ENCODE results near the gene ANKRD55.
"Not testable (repeated sequence)": the region's sequence is repeated elsewhere in the genome, so short reads cannot be mapped to it uniquely, and the experiment has no call there.

ANKRD55 gene

GRCh38 chr5:56166671-56167385, 66.3 kb downstream of the ANKRD55 start:
- DNase-seq: no peak

GRCh38 chr5:56164376-56164775, 68.8 kb downstream of the ANKRD55 start:
- no peak for DNase-seq

DNA sequence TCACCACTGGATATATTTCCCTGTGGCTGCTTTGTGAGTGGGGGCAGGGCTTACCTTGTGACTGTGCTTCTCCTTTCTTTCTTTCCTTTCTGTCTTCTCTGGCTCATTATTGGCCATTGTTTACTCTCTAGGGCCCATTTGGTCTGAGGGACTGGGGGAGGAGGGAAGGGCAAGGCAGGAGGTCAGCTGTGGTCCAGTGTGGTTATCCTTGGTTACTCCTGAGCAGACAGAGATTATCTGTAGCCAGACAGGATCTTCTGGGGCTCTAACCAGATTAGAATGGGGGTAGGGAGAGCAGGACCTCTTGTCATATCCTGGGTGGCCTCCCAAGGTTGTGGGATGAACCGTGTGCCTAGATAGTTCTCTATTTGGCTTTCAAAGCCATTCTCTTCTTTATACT, 71.2 kb downstream of the ANKRD55 start:
- no peak for DNase-seq

GRCh38 chr5:56161439-56161823, 71.7 kb downstream of the ANKRD55 start:
- no peak for DNase-seq

GRCh38 chr5:56160723-56161438, 72.2 kb downstream of the ANKRD55 start:
- DNase-seq: no peak

GRCh38 chr5:56159521-56159947, 73.6 kb downstream of the ANKRD55 start:
- DNase-seq: no peak

DNA sequence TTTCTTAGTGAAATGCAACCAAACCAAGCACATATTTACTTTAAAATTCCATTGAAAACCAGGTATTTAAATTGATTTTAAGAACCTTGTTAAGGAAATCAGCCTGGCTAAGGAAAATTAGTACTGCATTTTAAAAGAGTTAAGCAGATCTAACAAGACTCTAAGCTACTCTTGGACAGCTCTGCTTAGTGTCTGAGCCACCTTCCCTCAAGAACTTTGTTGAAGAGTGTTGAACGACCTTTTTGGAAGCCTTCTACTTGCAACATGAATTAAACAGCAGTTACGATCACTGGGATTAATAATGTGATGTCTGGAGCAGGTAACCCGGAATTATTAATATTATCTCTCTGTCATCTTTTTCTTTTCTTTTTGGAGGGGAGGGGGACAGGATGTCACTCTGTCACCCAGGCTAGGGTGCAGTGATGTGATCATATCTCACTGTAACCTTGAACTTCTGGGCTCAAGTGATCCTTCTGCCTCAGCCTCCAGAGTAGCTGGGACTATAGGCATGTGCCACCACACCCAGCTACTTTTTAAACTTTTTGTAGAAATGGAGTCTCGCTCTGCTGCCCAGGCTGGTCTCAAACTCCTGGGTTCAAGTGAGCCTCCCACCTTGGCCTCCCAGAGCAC, 74.7 kb downstream of the ANKRD55 start:
- DNase-seq: no peak

DNA sequence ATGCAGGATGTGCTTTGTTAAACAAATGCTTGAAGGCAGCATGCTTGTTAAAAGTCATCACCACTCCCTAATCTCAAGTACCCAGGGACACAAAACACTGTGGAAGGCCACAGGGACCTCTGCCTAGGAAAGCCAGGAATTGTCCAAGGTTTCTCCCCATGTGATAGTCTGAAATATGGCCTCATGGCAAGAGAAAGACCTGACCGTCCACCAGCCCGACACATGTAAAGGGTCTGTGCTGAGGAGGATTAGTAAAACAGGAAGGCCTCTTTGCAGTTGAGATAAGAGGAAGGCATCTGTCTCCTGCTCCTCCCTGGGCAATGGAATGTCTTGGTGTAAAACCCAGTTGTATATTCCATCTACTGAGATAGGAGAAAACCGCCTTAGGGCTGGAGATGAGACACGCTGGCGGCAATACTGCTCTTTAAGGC, 75.9 kb downstream of the ANKRD55 start:
- peak; percentile 16 for DNase-seq

- not testable (repeated sequence) for DNase-seq
These were observed 76.4 kb downstream of the ANKRD55 start for GRCh38 chr5:56156585-56157190.

DNA sequence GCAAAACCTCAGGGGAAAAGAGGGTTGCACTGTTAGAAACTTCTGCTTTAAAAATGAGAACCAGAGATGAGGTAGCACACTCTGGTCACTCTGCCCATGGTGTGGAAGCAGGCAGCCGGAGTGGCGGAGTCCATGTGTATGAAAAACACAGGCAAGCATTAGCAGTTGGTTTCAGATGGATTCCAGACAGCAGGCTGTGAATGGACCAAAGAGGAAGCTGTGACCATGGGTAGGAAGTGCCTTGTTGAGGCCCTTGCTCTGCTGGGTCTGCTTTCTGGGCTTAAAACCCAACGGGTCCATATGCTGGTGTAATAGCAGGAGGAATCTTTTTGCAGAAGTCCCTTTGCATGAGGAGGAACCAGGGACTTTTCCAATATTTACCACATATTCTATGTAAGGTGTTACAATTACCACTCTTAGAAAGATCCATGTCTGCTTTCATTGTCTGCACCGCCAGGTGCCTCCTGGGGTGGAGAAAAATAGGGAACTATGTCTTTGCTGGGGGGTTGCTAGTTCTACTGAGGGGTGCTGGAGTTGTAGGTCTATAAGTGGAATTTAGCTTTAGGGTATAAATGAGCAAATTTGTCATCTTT, 77.0 kb downstream of the ANKRD55 start:
- DNase-seq: no peak

DNA sequence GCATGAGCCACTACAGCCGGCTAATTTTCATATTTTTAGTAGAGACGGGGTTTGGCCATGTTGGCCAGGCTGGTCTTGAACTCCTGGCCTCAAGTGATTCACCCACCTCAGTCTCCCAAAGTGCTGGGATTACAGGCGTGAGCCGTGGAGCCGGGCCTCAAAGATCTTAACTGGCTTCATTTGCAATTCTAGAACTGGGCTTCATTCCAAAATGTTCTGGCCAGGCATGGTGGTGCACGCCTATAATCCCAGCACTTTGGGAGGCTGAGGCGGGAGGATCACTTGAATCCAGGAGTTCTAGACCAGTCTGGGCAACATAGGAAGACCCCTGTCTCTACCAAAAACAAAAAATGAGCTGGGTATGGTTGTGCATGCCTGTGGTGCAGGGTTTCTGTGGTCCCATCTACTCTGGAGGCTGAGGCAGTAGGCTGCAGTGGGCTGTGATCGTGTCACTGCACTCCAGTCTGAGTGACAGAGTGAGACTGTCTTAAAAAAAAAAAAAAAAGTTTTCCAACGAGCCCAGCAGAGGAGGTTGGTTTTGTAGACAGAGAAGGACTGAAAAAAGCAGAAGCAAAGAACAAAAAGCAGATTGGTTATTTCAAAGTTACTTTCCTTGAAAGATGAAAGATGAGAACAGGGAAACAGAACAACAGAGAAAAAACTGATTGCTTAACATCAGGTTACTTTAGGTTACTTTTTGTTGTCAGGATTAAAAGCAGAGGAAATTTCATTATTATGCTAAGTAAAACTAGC, 78.2 kb downstream of the ANKRD55 start:
- DNase-seq: no peak

- DNase-seq: no peak
These were observed 80.7 kb downstream of the ANKRD55 start for GRCh38 chr5:56152437-56152836.

DNA sequence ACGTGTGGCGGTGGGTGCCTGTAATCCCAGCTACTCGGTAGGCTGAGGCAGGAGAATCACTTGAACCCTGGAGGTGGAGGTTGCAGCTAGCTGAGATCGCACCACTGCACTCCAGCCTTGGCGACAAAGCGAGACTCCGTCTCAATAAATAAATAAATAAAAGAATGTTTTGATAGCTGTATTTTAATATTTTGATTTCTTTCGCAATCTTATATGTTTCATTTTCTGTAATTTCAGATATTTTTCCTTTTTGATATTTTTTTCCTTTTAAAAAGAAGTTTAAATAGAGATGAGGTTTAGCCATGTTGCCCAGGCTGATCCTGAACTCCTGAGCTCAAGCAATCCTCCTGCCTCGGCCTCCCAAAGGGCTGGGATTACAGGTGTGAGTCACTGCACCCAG, 82.4 kb downstream of the ANKRD55 start:
- DNase-seq: not testable (repeated sequence)

DNA sequence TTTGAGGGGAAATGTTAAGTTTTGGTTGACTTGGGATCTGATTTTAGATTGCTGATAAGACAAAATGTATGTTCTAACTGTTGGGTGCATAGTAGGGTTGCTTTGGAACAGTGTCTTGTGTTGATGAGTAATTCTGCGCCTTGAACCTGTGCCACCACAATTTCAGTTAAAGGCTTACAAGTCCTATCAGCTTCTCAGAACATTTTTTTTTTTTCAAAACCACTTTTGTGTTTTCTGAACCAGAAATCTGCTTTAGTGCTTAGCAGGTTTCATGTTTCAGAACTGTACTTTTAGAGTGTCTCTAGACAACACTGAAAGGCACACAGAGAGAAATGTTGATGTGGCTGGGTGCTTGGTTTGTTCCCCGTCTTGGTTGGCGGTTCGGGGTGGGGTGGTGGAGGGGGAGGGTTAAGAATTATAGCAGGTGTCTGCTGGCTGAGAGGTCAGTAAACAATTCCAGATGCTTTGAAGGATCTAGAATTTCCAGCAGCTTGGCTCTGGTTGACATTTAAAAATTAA, 84.6 kb downstream of the ANKRD55 start:
- peak; percentile 55 for DNase-seq

DNA sequence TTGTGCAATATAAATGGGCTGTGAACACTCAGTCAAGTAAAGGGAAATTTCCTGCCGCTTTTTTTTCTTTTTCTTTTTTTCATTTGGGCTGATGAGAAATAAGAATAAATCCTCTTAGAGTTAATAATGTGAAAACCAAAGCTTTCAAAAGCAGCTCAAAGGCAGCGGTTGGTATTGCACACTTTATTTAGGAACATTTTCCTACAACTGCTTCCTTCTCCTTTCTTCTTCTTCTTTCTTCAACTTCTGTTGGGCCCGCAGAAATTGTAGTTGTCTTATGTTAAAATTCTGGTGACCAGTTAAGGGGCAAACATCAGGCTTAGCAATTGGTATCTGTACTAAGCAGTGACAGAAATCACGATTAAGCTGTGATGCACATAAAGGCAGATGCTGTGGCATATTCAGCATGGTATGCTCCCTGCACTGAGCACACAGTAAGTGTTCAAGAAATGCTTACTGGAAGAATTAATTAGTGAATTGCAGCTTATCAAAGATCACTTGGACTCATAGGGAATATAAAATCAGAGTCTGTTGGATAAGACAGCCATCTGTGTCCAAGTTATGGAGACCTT, 85.4 kb downstream of the ANKRD55 start:
- no peak for DNase-seq

DNA sequence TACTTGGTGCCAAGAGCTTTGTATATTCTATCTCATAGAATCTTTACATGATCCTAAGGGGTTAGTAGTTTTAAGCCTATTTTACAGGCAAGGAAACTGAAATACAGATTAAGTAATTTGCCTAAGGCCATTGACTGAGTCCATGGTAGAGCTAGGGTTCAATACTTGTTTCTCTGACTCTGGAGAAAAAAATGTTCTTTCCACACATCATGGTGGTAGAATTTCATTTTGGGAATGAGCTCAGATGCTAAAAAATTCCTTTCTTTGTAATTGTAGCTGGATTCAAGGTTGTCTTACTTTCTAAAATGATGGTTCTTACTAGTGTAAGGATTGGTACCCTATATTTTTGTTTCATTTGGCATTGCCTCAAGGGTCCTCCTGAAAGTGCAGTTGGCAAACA, 86.0 kb downstream of the ANKRD55 start:
- no peak for DNase-seq

DNA sequence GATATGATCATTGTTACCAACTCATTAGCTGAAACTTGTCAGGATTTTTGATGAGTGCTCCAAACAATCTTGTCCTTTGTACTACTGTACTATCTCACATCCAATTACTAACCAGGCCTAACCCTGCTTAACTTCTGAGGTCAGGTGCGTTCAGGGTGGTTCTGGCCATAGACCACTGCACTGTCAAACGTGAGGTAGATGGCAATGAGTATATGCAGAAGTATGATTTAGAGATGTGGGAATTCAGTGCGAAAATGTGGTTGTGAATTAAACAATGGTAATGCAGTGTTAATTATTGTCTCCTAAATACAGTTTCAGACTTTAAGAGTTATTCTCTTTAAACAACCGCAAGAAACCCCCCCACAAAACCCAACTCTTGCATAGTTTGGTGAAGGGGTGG, 86.5 kb downstream of the ANKRD55 start:
- no peak for DNase-seq

DNA sequence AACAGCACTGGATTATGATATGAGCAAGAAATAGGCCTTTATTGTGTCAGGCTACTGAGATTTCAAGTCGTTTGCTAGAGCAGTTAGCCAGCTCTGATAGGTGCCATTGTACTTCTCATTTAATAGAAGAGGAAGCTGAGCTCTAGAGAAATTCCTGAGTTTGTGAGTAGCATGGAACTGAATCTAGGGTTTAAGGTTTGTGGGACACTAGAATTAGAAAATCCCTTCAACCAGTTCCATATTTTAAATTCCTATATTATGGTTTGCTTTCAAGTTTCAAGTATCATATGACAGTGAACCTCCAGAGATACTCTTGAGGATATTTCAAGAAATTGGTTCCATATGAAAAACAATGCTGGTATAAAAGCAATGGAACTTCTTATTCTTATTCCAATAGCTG, 87.6 kb downstream of the ANKRD55 start:
- no peak for DNase-seq

DNA sequence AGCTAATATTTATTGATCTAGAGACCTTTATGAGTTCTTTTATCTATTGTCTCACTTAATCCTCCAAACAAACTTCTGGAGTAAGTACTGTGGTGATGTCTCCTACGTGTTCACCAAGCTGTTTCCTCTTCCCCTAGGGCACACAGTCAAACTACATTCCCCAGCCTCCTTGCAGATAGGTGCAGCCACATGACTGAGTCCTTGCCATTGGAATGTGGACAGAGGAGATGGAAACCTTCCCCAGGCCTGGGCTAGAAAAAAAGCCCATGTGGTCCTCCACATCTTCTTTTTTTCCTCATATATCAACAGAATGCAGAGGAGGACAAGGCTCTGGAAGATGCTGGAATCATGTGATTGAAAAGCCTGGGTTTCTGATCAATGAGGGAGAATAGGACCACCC, 88.0 kb downstream of the ANKRD55 start:
- DNase-seq: no peak

GRCh38 chr5:56144211-56144610, 88.9 kb downstream of the ANKRD55 start:
- no peak for DNase-seq

GRCh38 chr5:56143373-56143714, 89.8 kb downstream of the ANKRD55 start:
- DNase-seq: no peak
